Measurements from ENCODE around the gene ZNF791. TPM values are rescaled to one million over a fixed set of nuclear protein-coding genes. Genes with fewer than 3 reads are reported as not detected.

Gene ZNF791
- total RNA-seq, 5 donors from 2014 or later (not counting 1 experiment from before 2014, with no cell fraction given) = 33.4 to 54.6 (median 43.9) TPM

DNA sequence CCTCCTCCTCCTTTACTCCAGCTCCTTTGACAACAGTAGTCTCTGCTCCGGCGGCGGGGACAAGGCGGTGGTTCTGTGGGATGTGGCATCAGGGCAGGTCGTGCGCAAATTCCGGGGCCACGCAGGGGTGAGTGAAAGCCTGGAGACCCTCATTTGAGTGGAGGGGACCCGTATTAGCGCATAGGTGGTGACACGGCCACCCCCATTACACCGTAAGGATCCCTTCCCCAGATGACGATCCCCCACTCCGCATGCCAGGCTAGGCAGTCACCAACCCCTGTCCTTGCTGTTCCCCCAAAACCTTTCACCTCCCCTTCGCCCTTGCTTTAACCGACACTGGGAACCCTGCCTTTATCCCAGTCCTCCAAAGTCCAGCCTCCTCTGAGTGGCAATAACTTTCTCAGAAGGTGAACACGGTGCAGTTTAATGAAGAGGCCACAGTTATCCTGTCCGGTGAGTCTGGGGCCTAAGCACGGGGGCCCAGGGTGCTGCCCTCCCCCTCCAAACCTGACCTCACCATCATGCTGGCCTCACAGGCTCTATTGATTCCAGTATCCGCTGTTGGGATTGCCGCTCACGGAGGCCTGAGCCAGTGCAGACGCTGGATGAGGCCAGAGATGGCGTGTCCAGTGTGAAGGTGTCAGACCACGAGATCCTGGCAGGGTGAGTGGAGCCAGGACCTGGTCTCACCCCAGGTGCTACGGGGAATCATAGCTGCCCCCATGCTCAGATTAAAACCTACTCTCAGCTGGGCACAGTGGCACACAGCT is 59.6 kb downstream of the ZNF791 start:
- WGBS (ENCODE audit: insufficient coverage) = 45% methylated on average over 18 of the region's 26 CpGs
- ChIA-PET CTCF (interaction anchor here in 1 of 2 donors (0.5 to 0.6 kb wide), 2 partner anchors 28 to 302 kb away, joined by 3 read pairs; no protein-coding TSS in a partner anchor), POLR2A (no interaction called here)
- Mint-ChIP-seq H3K9me3 (no peaks in the 10 kb centered on the region), H3K4me3 (peak overlapping the region; percentile 91 to 97 (median 93)), H3K36me3 (peaks cover 7% of the 10 kb centered on the region), H3K27me3 (no peaks in the 10 kb centered on the region), H3K27ac (peak overlapping the region; percentile 100), H3K4me1 (peaks cover 47 to 53% (median 50%) of the 10 kb centered on the region in 3 donors)
- peaks cover 17 to 48% of the 10 kb centered on the region in 2 experiments for H3K4me1 ChIP-seq (ENCODE audit: control insufficient read depth in 1 of 2, extremely low read depth in 1 of 2, insufficient read depth in 2 of 2, low read length in 2 of 2)
- peaks cover 3 to 27% of the 10 kb centered on the region in 2 donors for H3K36me3 ChIP-seq (ENCODE audit: control insufficient read depth in 2 of 2, extremely low read depth in 1 of 2, insufficient read depth in 1 of 2, low read length in 1 of 2)
- peak overlapping the region; percentile 97 for H3K27ac ChIP-seq (ENCODE audit: low read length)
- H3K4me3 ChIP-seq (ENCODE audit: control insufficient read depth in 1 of 2, extremely low read depth in 1 of 2, low read length in 1 of 2) = peak overlapping the region; percentile 91 to 99
- DNase-seq (no peak), ATAC-seq (replicated peaks in 1 of 4) (no peak)
- no peaks in the 10 kb centered on the region for H3K9me3 ChIP-seq
- H3K27me3 ChIP-seq (replicated peaks in 1 of 2; ENCODE audit: control insufficient read depth in 2 of 2, extremely low read depth in 1 of 2, insufficient read depth in 2 of 2, low read length in 1 of 2) = no peaks in the 10 kb centered on the region

DNA sequence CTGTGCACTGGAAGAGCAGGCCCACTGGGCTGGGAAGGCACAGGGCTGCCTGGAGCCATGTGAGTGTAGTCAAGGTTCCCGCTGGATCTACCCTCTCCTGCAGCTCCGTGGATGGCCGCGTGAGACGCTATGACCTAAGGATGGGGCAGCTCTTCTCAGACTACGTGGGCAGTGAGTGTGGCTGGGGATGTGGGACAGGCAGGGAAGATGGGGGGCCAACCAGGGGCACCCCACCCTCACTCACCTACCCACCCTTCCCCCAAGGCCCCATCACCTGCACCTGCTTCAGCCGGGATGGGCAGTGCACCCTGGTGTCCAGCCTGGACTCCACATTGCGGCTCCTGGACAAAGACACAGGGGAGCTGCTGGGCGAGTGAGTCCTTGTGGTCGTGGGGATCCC is 62.0 kb downstream of the ZNF791 start:
- no peaks in the 10 kb centered on the region for H3K9me3 Mint-ChIP-seq
- DNase-seq (no peak), ATAC-seq (replicated peaks in 1 of 4) (no peak)
- CTCF ChIA-PET = interaction anchor here (0.5 to 1.5 kb wide), 12 partner anchors 10 to 748 kb away, joined by 3 to 12 read pairs (median 4); partner anchors contain the start of genes FBXW9 (in 1 of the 2) and GCDH (in 1 of the 2)
- Histone ChIP-seq H3K4me1 (ENCODE audit: control insufficient read depth in 1 of 2, extremely low read depth in 1 of 2, insufficient read depth in 2 of 2, low read length in 2 of 2) (peaks cover 5 to 40% of the 10 kb centered on the region in 2 experiments), H3K36me3 (ENCODE audit: control insufficient read depth in 2 of 2, extremely low read depth in 1 of 2, insufficient read depth in 1 of 2, low read length in 1 of 2) (peaks cover 15 to 50% of the 10 kb centered on the region in 2 donors), H3K9me3 (no peaks in the 10 kb centered on the region), H3K27ac (ENCODE audit: low read length) (no peak overlapping the region), H3K27me3 (replicated peaks in 1 of 2; ENCODE audit: control insufficient read depth in 2 of 2, extremely low read depth in 1 of 2, insufficient read depth in 2 of 2, low read length in 1 of 2) (no peaks in the 10 kb centered on the region), H3K4me3 (ENCODE audit: control insufficient read depth in 1 of 2, extremely low read depth in 1 of 2, low read length in 1 of 2) (no peak overlapping the region)
- no peak overlapping the region for H3K4me3 Mint-ChIP-seq
- POLR2A ChIA-PET = interaction anchor here (0.5 to 0.7 kb wide), 2 partner anchors 59 to 451 kb away, joined by 4 to 16 read pairs; no protein-coding TSS in a partner anchor
- peaks cover 41 to 46% (median 42%) of the 10 kb centered on the region in 3 donors for H3K4me1 Mint-ChIP-seq
- H3K36me3 Mint-ChIP-seq = peaks cover 19% of the 10 kb centered on the region
- WGBS (ENCODE audit: insufficient coverage) = 80% methylated on average over 1 of the region's 10 CpGs
- no peaks in the 10 kb centered on the region for H3K27me3 Mint-ChIP-seq
- no peak overlapping the region for H3K27ac Mint-ChIP-seq

DNA sequence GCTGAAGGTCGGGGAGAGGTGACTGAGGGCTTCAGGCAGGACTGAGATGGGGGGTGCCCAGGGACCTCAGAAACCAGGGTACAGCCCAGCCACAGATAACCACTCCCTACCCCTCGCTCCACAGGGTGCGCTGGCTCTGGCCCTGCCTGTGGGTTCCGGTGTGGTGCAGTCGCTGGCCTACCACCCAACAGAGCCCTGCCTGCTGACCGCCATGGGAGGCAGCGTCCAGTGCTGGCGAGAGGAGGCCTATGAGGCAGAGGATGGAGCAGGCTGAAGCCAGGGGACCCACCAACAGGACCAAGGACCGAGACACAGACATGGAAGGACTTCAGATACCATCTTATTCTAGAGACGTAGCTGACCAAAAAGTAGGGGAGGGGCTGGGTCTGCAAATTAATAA is 64.7 kb downstream of the ZNF791 start:
- no peaks in the 10 kb centered on the region for H3K27me3 Mint-ChIP-seq
- Histone ChIP-seq H3K27me3 (replicated peaks in 1 of 2; ENCODE audit: control insufficient read depth in 2 of 2, extremely low read depth in 1 of 2, insufficient read depth in 2 of 2, low read length in 1 of 2) (no peaks in the 10 kb centered on the region), H3K9me3 (no peaks in the 10 kb centered on the region), H3K36me3 (ENCODE audit: control insufficient read depth in 2 of 2, extremely low read depth in 1 of 2, insufficient read depth in 1 of 2, low read length in 1 of 2) (peaks cover 29 to 70% of the 10 kb centered on the region in 2 donors), H3K4me1 (ENCODE audit: control insufficient read depth in 1 of 2, extremely low read depth in 1 of 2, insufficient read depth in 2 of 2, low read length in 2 of 2) (peaks cover 0 to 30% of the 10 kb centered on the region in 2 experiments), H3K27ac (ENCODE audit: low read length) (no peak overlapping the region), H3K4me3 (ENCODE audit: control insufficient read depth in 1 of 2, extremely low read depth in 1 of 2, low read length in 1 of 2) (no peak overlapping the region)
- peaks cover 29% of the 10 kb centered on the region for H3K36me3 Mint-ChIP-seq
- H3K27ac Mint-ChIP-seq = no peak overlapping the region
- no peak overlapping the region for H3K4me3 Mint-ChIP-seq
- ChIA-PET POLR2A (no interaction called here), CTCF (no interaction called here)
- no peaks in the 10 kb centered on the region for H3K9me3 Mint-ChIP-seq
- no peak for DNase-seq
- ATAC-seq (replicated peaks in 1 of 4) = no peak
- WGBS (ENCODE audit: insufficient coverage) = 100% methylated on average over 4 of the region's 10 CpGs
- H3K4me1 Mint-ChIP-seq = peaks cover 33 to 35% (median 34%) of the 10 kb centered on the region in 3 donors

DNA sequence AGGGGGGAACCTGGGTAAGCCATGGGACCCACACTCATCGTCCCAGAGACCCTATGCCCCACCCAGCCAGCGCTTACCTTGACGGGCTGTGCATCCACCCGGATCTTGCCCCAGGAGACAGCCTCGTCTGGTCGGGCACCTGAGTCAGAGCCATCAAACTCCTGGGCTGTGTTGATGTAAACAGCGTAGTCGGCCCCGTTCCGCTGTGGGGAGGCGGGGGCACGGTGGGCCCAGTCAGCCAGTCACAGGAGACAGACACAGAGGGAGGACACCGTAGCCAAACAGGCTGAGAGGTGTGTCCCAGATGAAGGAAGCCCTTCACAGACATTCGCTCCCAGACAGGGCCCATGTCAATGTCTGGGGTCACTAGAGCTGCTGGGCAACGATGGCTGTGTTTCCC is 65.2 kb downstream of the ZNF791 start:
- Mint-ChIP-seq H3K4me1 (peaks cover 30 to 35% (median 31%) of the 10 kb centered on the region in 3 donors), H3K9me3 (no peaks in the 10 kb centered on the region), H3K36me3 (peaks cover 30% of the 10 kb centered on the region), H3K4me3 (no peak overlapping the region), H3K27ac (no peak overlapping the region), H3K27me3 (no peaks in the 10 kb centered on the region)
- DNase-seq (no peak), ATAC-seq (replicated peaks in 1 of 4) (no peak)
- Histone ChIP-seq H3K27me3 (replicated peaks in 1 of 2; ENCODE audit: control insufficient read depth in 2 of 2, extremely low read depth in 1 of 2, insufficient read depth in 2 of 2, low read length in 1 of 2) (no peaks in the 10 kb centered on the region), H3K27ac (ENCODE audit: low read length) (no peak overlapping the region), H3K36me3 (ENCODE audit: control insufficient read depth in 2 of 2, extremely low read depth in 1 of 2, insufficient read depth in 1 of 2, low read length in 1 of 2) (peaks cover 29 to 70% of the 10 kb centered on the region in 2 donors), H3K4me1 (ENCODE audit: control insufficient read depth in 1 of 2, extremely low read depth in 1 of 2, insufficient read depth in 2 of 2, low read length in 2 of 2) (peaks cover 0 to 30% of the 10 kb centered on the region in 2 experiments), H3K9me3 (no peaks in the 10 kb centered on the region), H3K4me3 (ENCODE audit: control insufficient read depth in 1 of 2, extremely low read depth in 1 of 2, low read length in 1 of 2) (no peak overlapping the region)
- 93% methylated on average over 10 of the region's 15 CpGs for WGBS (ENCODE audit: insufficient coverage)
- ChIA-PET POLR2A (no interaction called here), CTCF (interaction anchor here (0.6 to 1.1 kb wide), 2 partner anchors 119 to 121 kb away, joined by 3 to 5 read pairs; no protein-coding TSS in a partner anchor)

DNA sequence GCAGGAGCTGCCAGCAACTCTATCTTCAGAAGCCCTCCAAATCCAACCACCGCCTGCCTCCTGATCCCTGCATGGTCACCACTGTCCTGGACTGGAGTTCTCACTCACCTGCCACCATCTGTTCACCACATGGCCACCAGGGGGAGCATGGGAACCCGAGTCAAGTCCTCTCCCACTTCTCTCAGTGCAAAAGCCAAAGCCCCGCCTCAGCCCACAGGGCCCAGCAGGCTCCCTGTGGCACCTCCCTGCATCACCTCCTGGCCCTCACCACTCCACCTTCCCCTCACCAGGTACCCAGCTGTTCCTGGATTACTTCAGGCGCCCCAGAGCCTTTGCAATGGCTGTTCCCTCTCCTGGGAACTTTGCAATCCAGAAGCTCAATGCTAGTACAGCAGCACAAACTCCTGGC is 65.7 kb downstream of the ZNF791 start:
- H3K4me3 Mint-ChIP-seq = no peak overlapping the region
- H3K4me3 ChIP-seq (ENCODE audit: control insufficient read depth in 1 of 2, extremely low read depth in 1 of 2, low read length in 1 of 2) = no peak overlapping the region
- no peaks in the 10 kb centered on the region for H3K27me3 Mint-ChIP-seq
- peaks cover 33% of the 10 kb centered on the region for H3K36me3 Mint-ChIP-seq
- WGBS (ENCODE audit: insufficient coverage) = 25% methylated on average over 4 of the region's 4 CpGs
- ChIA-PET CTCF (interaction anchor here (0.6 to 1.1 kb wide), 3 partner anchors 57 to 121 kb away, joined by 3 to 5 read pairs (median 3); no protein-coding TSS in a partner anchor), POLR2A (no interaction called here)
- ATAC-seq (replicated peaks in 1 of 4) = peak; percentile 17 to 59 (median 52)
- peak overlapping the region in 1 of 2 donors; percentile 79 for H3K27ac Mint-ChIP-seq
- peaks cover 35 to 40% (median 36%) of the 10 kb centered on the region in 3 donors for H3K4me1 Mint-ChIP-seq
- peak in 34 of 35 experiments; percentile 54 to 88 (median 75) for DNase-seq
- H3K27me3 ChIP-seq (replicated peaks in 1 of 2; ENCODE audit: control insufficient read depth in 2 of 2, extremely low read depth in 1 of 2, insufficient read depth in 2 of 2, low read length in 1 of 2) = no peaks in the 10 kb centered on the region
- H3K9me3 ChIP-seq = no peaks in the 10 kb centered on the region
- H3K4me1 ChIP-seq (ENCODE audit: control insufficient read depth in 1 of 2, extremely low read depth in 1 of 2, insufficient read depth in 2 of 2, low read length in 2 of 2) = peaks cover 0 to 34% of the 10 kb centered on the region in 2 experiments
- H3K9me3 Mint-ChIP-seq = no peaks in the 10 kb centered on the region
- no peak overlapping the region for H3K27ac ChIP-seq (ENCODE audit: low read length)
- H3K36me3 ChIP-seq (ENCODE audit: control insufficient read depth in 2 of 2, extremely low read depth in 1 of 2, insufficient read depth in 1 of 2, low read length in 1 of 2) = peaks cover 29 to 70% of the 10 kb centered on the region in 2 donors

GRCh38 chr19:12676928-12677327 is 66.2 kb downstream of the ZNF791 start:
- H3K27me3 Mint-ChIP-seq = no peaks in the 10 kb centered on the region
- H3K27ac Mint-ChIP-seq = no peak overlapping the region
- DNase-seq (no peak), ATAC-seq (replicated peaks in 1 of 4) (no peak)
- Histone ChIP-seq H3K4me1 (ENCODE audit: control insufficient read depth in 1 of 2, extremely low read depth in 1 of 2, insufficient read depth in 2 of 2, low read length in 2 of 2) (peaks cover 0 to 33% of the 10 kb centered on the region in 2 experiments), H3K4me3 (ENCODE audit: control insufficient read depth in 1 of 2, extremely low read depth in 1 of 2, low read length in 1 of 2) (no peak overlapping the region), H3K36me3 (ENCODE audit: control insufficient read depth in 2 of 2, extremely low read depth in 1 of 2, insufficient read depth in 1 of 2, low read length in 1 of 2) (peaks cover 29 to 70% of the 10 kb centered on the region in 2 donors), H3K27ac (ENCODE audit: low read length) (no peak overlapping the region), H3K9me3 (no peaks in the 10 kb centered on the region), H3K27me3 (replicated peaks in 1 of 2; ENCODE audit: control insufficient read depth in 2 of 2, extremely low read depth in 1 of 2, insufficient read depth in 2 of 2, low read length in 1 of 2) (no peaks in the 10 kb centered on the region)
- peaks cover 32 to 40% (median 34%) of the 10 kb centered on the region in 3 donors for H3K4me1 Mint-ChIP-seq
- CTCF ChIA-PET = interaction anchor here (0.5 to 1.1 kb wide), 4 partner anchors 28 to 120 kb away, joined by 3 to 5 read pairs (median 3); no protein-coding TSS in a partner anchor
- H3K36me3 Mint-ChIP-seq = peaks cover 33% of the 10 kb centered on the region
- POLR2A ChIA-PET = no interaction called here
- WGBS (ENCODE audit: insufficient coverage) = 89% methylated on average over 3 of the region's 12 CpGs
- H3K4me3 Mint-ChIP-seq = no peak overlapping the region
- no peaks in the 10 kb centered on the region for H3K9me3 Mint-ChIP-seq

Measured in T-cell (primary cell).